Caco-2 (cell line): ENCODE results near the gene ITPRIP. TPM values are rescaled to one million over a fixed set of nuclear protein-coding genes. Genes with fewer than 3 reads are reported as not detected.

Experiments used
- BruUV-seq: library from RNA; stranded (reverse); fragments of 400-500 nt; replicated peaks from 2 replicates; lab custom pipeline; 2021; lab: Mats Ljungman, UMichigan
- CTCF ChIA-PET: fragments of 300-600 bp; sonication (Branson Sonifier 250); formaldehyde crosslinking; loops from one replicate; lab custom pipeline; 2022; ENCODE audit warnings: antibody characterized with exemption; lab: Charles Lee
- POLR2A ChIA-PET: fragments of 300-600 bp; sonication (Branson Sonifier 250); formaldehyde crosslinking; loops from one replicate; lab custom pipeline; 2022; ENCODE audit warnings: antibody characterized with exemption; lab: Charles Lee
- DNase-seq, 2 experiments: peaks; one replicate each; pipeline versions ENCODE4 v3.0.0 to v3.0.0-alpha.2; 2020 to 2022
- H3K27me3 ChIP-seq: replicated peaks from 2 replicates; pipeline ENCODE4 v1.6.0; 2011; ENCODE audit warnings: low read length; ENCODE audit not compliant: control insufficient read depth, insufficient read depth
- H3K36me3 ChIP-seq: 2 replicates; pipeline ENCODE4 v1.5.1; 2011; ENCODE audit warnings: low read length; ENCODE audit not compliant: control insufficient read depth, insufficient read depth
- H3K4me1 ChIP-seq: fragments of 250-450 bp; sonication (Bioruptor Pico); 2 replicates; pipeline ENCODE4 v1.5.1; 2020; ENCODE audit warnings: mild to moderate bottlenecking
- H3K4me3 ChIP-seq: 2 replicates; pipeline ENCODE4 v1.5.1; 2011; ENCODE audit warnings: low read depth, mild to moderate bottlenecking, control low read depth, low read length
- H3K9me3 ChIP-seq: fragments of 250-450 bp; sonication (Bioruptor Pico); 2 replicates; pipeline ENCODE4 v1.5.1; 2020; ENCODE audit warnings: mild to moderate bottlenecking, moderate library complexity
- H3K27ac Mint-ChIP-seq: one replicate; pipeline ENCODE4 v1.8.0; 2022; ENCODE audit warnings: mixed read lengths; ENCODE audit not compliant: unreplicated experiment
- H3K27me3 Mint-ChIP-seq: one replicate; pipeline ENCODE4 v1.8.0; 2022; ENCODE audit warnings: mixed read lengths; ENCODE audit not compliant: insufficient read depth, unreplicated experiment
- H3K36me3 Mint-ChIP-seq: one replicate; pipeline ENCODE4 v1.8.0; 2022; ENCODE audit warnings: mild to moderate bottlenecking, mixed read lengths; ENCODE audit not compliant: insufficient read depth, unreplicated experiment
- H3K4me1 Mint-ChIP-seq: one replicate; pipeline ENCODE4 v1.8.0; 2022; ENCODE audit warnings: low read depth, mixed read lengths; ENCODE audit not compliant: unreplicated experiment
- H3K4me3 Mint-ChIP-seq: one replicate; pipeline ENCODE4 v1.8.0; 2022; ENCODE audit warnings: mild to moderate bottlenecking, moderate library complexity, mixed read lengths; ENCODE audit not compliant: unreplicated experiment
- H3K9me3 Mint-ChIP-seq: one replicate; pipeline ENCODE4 v1.8.0; 2022; ENCODE audit warnings: mixed read lengths; ENCODE audit not compliant: unreplicated experiment
- intact Hi-C: fragments of 100-400 bp; cut with micrococcal nuclease; formaldehyde crosslinking; loops from one replicate; pipeline ENCODE4 v1.10.0; 2022; ENCODE audit not compliant: unreplicated experiment
- total RNA-seq: library from RNA; stranded (reverse); gene quantifications from 2 replicates; pipeline ENCODE4 v1.2.3, GENCODE V29; 2022
- TF ChIP-seq, protein P1 (sequence below), 2 experiments: fragments of 200-600 bp in 1 of 2; IDR thresholded peaks; 1 replicate in 1 of 2; 2 replicates in 1 of 2; pipeline versions ENCODE4 v1.5.1 to v1.8.0; 2011 to 2022; ENCODE audit warnings: antibody characterized with exemption in 1 of 2, control low read depth in 1 of 2, inconsistent platforms in 1 of 2, low read depth in 1 of 2, low read length in 1 of 2, mild to moderate bottlenecking in 1 of 2, moderate library complexity in 1 of 2; ENCODE audit not compliant: insufficient read depth in 1 of 2, severe bottlenecking in 1 of 2, unreplicated experiment in 1 of 2

ITPRIP gene
- total RNA-seq, 1 experiment from 2014 or later = 3.1 TPM

DNA sequence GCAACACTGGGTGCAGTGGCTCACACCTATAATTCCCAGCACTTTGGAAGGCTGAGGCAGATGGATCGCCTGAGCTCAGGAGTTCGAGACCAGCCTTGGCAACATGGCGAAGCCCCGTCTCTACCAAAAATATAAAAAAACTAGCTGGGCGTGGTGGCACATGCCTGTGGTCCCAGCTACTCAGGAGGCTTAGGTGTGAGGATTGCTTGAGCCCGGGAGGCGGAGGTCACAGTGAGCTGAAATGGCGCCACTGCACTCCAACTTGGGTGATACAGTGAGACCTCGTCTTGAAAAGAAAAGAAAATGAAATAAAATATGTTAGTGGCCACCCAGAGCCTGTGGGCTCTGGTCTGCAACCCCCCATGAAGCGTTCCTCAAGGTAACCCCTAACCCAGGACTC lies 13.3 kb downstream of the ITPRIP start:
- no peaks in the 10 kb centered on the region for H3K27me3 ChIP-seq
- no peak overlapping the region for H3K27ac Mint-ChIP-seq
- no TSS peak for BruUV-seq
- no peak overlapping the region for H3K4me3 ChIP-seq
- intact Hi-C loops = no loop called here
- TF ChIP-seq, protein P1, sequence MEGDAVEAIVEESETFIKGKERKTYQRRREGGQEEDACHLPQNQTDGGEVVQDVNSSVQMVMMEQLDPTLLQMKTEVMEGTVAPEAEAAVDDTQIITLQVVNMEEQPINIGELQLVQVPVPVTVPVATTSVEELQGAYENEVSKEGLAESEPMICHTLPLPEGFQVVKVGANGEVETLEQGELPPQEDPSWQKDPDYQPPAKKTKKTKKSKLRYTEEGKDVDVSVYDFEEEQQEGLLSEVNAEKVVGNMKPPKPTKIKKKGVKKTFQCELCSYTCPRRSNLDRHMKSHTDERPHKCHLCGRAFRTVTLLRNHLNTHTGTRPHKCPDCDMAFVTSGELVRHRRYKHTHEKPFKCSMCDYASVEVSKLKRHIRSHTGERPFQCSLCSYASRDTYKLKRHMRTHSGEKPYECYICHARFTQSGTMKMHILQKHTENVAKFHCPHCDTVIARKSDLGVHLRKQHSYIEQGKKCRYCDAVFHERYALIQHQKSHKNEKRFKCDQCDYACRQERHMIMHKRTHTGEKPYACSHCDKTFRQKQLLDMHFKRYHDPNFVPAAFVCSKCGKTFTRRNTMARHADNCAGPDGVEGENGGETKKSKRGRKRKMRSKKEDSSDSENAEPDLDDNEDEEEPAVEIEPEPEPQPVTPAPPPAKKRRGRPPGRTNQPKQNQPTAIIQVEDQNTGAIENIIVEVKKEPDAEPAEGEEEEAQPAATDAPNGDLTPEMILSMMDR (IDR thresholded peaks at IDR 0.05; ENCODE audit: insufficient read depth in 1 of 2, low read depth in 1 of 2, low read length in 1 of 2, severe bottlenecking in 1 of 2, unreplicated experiment in 1 of 2) = no peak
- H3K27me3 Mint-ChIP-seq = no peaks in the 10 kb centered on the region
- CTCF ChIA-PET = no interaction called here
- H3K9me3 ChIP-seq = no peaks in the 10 kb centered on the region
- no peaks in the 10 kb centered on the region for H3K4me1 Mint-ChIP-seq
- H3K9me3 Mint-ChIP-seq = no peaks in the 10 kb centered on the region
- H3K36me3 Mint-ChIP-seq = no peaks in the 10 kb centered on the region
- DNase-seq = no peak
- H3K4me1 ChIP-seq = peaks cover 3% of the 10 kb centered on the region
- H3K36me3 ChIP-seq = no peaks in the 10 kb centered on the region
- POLR2A ChIA-PET = no interaction called here
- H3K4me3 Mint-ChIP-seq = no peak overlapping the region

DNA sequence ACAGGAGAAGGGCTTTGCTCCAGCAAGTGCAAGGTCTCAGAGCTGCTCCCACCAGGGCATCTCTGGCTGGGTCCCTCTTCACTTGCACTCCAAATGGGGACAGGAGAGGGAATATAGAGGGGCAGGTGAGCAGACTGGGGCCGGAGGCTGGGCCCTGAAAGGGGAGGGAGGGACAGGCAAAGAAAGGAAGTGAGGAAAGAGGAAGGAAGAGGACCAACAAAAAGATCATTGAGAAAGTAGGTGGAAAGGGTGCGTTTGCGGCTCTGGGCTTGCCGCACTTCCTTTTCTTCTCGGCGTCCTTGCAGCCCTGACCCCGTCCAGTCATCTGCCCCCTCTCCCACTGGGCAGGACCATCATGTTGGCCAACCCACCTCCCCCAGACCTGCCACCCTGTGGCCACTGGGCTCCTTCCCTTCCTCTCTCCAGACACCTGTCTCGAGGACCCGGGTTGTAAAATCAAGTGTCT lies 14.0 kb downstream of the ITPRIP start:
- Mint-ChIP-seq H3K27ac (no peak overlapping the region), H3K4me3 (no peak overlapping the region), H3K4me1 (no peaks in the 10 kb centered on the region), H3K27me3 (no peaks in the 10 kb centered on the region), H3K36me3 (no peaks in the 10 kb centered on the region), H3K9me3 (no peaks in the 10 kb centered on the region)
- no TSS peak for BruUV-seq
- ChIA-PET CTCF (no interaction called here), POLR2A (no interaction called here)
- intact Hi-C loops = no loop called here
- Histone ChIP-seq H3K4me3 (no peak overlapping the region), H3K27me3 (no peaks in the 10 kb centered on the region), H3K9me3 (no peaks in the 10 kb centered on the region), H3K36me3 (no peaks in the 10 kb centered on the region), H3K4me1 (no peaks in the 10 kb centered on the region)
- TF ChIP-seq, protein P1 (IDR thresholded peaks at IDR 0.05; ENCODE audit: insufficient read depth in 1 of 2, low read depth in 1 of 2, low read length in 1 of 2, severe bottlenecking in 1 of 2, unreplicated experiment in 1 of 2) = no peak
- no peak for DNase-seq

DNA sequence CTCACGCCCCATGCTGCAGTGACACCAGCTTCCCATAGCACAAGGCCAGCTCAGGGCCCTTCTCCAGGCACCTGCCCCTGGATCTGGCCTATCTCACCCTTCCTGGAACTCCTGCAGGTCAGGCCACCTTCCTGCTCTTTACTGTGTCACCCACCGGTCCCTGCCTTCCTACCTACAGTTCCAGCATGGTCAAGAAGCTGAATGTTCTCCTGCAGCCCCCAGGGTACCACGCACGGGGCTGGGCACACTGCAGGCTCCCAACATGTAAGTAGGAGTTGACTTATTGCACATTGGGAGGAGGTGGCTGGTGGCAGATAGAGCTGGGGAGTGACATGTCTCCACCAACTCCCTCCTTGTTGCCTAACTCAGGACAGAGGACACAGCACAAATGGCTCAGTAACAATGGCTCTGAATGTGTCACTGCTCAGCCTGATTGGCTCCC lies 14.5 kb downstream of the ITPRIP start:
- Mint-ChIP-seq H3K9me3 (no peaks in the 10 kb centered on the region), H3K36me3 (no peaks in the 10 kb centered on the region), H3K4me1 (no peaks in the 10 kb centered on the region), H3K27me3 (no peaks in the 10 kb centered on the region), H3K4me3 (no peak overlapping the region), H3K27ac (no peak overlapping the region)
- intact Hi-C loops = no loop called here
- no TSS peak for BruUV-seq
- H3K9me3 ChIP-seq = no peaks in the 10 kb centered on the region
- H3K36me3 ChIP-seq = no peaks in the 10 kb centered on the region
- TF ChIP-seq, protein P1 (IDR thresholded peaks at IDR 0.05; ENCODE audit: insufficient read depth in 1 of 2, low read depth in 1 of 2, low read length in 1 of 2, severe bottlenecking in 1 of 2, unreplicated experiment in 1 of 2) = no peak
- ChIA-PET POLR2A (no interaction called here), CTCF (no interaction called here)
- H3K27me3 ChIP-seq = no peaks in the 10 kb centered on the region
- H3K4me1 ChIP-seq = no peaks in the 10 kb centered on the region
- H3K4me3 ChIP-seq = no peak overlapping the region
- DNase-seq = no peak
